ENCODE data around the gene CCDC149. TPM values are rescaled to one million over a fixed set of nuclear protein-coding genes. Genes with fewer than 3 reads are reported as not detected.
A peak's percentile ranks its signal among the peaks of the same experiment; 100 is the strongest.

The CCDC149 gene
- total RNA-seq, 1 donor from 2014 or later, result 20.6 TPM

DNA sequence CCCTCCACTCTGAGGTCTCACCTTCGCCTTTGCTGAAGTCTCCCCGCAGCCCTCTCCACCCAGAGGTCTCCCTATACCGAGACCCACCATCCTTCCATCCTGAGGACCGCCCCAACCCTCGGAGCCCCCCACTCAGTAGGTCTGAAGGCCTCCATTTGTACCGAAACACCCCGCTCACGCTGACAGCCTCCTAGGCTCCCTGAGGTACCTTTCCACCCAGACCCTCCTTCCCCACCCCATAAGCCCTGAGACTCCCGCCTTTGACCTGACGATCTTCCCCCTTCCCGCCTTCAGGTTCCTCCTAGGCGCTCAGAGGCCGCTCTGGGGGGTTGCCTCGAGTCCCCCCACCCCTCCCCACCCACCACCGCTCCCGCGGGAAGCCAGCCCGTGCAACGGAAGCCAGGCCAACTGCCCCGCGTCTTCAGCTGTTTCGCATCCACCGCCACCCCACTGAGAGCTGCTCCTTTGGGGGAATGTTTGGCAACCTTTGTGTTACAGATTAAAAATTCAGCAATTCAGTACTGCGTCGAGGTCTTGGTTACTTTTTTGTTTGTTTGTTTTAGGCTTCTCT, 112.4 kb downstream of the CCDC149 start:
- DNase-seq, result peak; percentile 38

- DNase-seq, result peak; percentile 40
These were observed 113.1 kb downstream of the CCDC149 start for GRCh38 chr4:24799544-24800324.

DNA sequence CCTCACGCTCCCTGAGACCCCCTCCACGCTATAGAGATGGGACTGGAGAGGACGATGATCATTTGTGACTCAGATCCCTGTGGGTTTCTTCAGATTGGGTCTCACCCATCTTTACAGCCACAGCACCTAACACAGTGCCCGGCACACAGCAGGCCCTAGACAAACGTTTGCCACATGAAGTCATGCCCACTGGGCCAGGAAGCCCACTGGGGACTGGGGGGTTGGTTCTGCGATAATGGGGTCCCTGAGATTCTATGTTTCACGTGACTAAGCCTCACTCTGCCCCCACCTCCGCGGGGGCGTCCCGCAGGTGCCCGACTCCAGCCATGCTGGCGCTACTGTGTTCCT, 113.7 kb downstream of the CCDC149 start:
- DNase-seq, result no peak

DNA sequence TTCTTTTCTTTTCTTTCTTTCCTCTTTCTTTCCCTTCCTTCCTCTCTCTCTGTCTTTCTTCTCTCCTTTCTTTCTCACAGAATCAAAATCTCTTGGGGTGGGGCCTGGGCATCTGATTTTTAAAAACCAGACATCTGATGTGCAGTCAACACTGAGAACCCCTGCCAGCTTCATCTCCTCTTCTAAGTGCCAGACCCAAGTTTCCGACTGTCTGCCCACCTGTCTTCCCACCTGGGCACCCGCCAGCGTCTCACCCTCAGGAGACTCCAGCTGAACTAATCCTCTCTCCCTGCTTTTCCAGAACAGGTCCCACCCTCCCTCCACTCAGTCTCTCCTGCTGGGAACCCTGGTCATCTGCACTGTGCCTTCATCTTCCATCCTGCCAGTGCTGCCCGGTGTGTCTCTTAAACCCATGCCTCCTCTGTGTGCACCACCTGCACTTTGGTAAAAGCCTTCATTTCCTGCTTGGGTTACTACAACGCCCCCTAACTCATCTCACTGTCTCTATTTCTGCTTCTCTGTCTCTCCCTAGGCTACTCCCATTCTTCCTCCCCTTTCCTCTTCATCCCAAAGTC, 114.7 kb downstream of the CCDC149 start:
- DNase-seq, result no peak

DNA sequence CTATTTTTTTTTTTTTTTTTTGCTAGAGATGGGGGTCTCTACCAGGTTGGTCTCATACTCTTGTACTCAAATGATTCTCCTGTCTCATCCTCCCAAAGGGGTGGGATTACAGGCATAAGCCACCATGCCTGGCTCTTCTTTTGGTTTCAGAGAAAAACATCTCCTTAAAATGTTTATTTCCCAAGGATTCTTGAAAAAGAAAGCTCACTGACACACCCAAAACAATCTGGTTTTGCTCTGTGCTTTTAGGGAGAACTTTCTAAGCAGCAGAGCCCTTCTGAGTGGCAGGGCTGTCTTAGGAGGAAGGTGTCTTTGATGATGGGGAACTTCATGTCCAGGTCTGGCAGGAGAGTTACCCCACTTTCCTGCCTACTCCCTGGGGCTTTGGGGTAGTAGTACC, 116.2 kb downstream of the CCDC149 start:
- no peak for DNase-seq

DNA sequence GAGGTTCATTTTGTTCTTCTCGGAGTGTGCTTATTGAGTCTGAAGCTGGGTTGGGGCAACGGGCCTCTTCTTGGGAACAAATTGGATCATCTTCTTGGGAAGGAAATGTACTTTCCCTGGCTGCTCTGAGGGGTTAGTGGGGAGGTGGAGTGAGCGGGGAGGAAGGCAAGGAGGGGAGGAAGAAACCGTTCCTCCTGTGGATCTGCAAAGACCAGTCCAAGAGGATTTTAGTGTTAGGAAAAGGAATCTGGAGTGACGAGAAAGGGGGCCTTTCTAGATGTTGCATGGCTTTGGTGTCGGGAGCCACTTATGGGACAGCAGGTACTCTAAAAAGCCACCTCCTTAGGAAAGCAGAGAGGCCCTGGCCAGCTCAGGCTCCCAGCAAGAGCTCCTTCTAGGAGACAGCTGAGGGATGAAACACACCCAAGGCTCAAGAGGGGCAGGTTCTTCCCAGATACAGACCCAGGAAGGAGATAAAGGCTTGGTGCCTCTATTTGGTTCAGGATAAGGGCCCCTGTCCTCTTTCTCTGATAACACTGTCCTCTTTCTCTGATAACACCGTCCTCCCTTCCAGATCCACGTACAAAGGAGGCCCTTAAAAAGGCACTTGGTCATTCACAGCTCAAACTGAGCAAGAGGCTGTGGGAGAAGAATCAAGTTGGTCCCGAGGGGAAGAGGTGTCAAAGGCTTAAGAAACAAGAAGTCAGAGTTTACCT, 117.0 kb downstream of the CCDC149 start:
- no peak for DNase-seq

- DNase-seq, result peak; percentile 83
These were observed 117.8 kb downstream of the CCDC149 start, which contains the start of gene SOD3 for GRCh38 chr4:24794916-24795665. Gene SOD3 (plus strand): TSS chr4:24795573. CDS start chr4:24799522, 3,949 bp downstream.

- DNase-seq, result peak; percentile 48
These were observed 118.4 kb downstream of the CCDC149 start for GRCh38 chr4:24794480-24794879.

GRCh38 chr4:24794051-24794450, 118.8 kb downstream of the CCDC149 start:
- DNase-seq, result no peak

DNA sequence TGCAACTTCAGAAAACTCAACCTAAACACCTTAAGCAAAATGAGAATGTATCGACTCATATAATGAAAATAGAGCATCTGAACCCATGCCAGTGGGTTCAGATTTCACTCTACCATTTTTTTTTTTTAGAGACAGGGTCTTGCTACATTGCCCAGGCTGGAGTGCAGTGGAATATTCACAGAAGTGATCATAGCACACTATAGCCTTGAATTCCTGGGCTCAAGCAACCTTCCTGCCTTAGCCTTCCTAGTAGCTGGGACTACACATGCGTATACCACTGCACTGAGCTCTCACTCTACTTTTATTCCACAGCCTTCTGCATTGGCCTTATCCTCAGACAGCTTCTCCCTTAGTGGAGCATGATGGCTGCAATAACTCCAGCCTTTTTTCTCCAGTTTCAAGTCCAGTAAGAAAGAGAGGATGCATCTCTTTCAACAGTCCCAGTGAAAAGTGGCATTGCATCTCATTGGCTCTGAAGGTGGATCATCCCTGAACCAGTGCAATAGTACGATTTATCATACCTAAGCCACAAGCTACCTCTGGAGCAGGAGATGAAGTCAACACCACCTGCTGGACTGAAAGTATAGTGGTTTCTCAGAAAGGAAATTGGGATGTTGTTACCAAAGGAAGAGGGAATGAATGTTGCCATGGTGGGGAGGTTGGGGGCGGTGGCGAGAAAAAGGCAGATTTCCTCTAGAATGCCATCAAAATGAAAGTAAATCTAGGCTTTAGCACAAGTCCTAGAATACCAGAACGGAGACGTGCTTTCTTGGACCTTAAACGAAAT, 119.4 kb downstream of the CCDC149 start:
- no peak for DNase-seq

- DNase-seq, result no peak
These were observed 120.3 kb downstream of the CCDC149 start for GRCh38 chr4:24792552-24792951.

- no peak for DNase-seq
These were observed 121.8 kb downstream of the CCDC149 start for GRCh38 chr4:24791043-24791442.

DNA sequence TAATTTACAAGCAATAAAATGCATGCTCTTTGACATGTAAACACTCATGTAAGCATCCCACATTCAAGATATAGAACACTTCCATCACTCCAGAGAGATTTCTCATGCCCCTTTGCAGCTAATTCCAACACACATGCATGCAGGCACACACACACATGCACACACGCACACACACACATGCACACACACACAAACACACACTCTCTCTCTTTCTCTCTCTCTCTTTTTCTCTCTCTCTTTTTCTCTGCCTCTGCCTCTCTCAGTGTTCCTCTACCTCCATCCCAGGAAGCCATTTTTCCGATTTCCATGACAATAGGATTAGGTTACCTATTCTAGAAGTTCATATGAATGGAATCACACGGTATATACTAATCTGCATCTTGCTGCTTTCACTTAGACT, 129.3 kb downstream of the CCDC149 start:
- DNase-seq, result no peak

DNA sequence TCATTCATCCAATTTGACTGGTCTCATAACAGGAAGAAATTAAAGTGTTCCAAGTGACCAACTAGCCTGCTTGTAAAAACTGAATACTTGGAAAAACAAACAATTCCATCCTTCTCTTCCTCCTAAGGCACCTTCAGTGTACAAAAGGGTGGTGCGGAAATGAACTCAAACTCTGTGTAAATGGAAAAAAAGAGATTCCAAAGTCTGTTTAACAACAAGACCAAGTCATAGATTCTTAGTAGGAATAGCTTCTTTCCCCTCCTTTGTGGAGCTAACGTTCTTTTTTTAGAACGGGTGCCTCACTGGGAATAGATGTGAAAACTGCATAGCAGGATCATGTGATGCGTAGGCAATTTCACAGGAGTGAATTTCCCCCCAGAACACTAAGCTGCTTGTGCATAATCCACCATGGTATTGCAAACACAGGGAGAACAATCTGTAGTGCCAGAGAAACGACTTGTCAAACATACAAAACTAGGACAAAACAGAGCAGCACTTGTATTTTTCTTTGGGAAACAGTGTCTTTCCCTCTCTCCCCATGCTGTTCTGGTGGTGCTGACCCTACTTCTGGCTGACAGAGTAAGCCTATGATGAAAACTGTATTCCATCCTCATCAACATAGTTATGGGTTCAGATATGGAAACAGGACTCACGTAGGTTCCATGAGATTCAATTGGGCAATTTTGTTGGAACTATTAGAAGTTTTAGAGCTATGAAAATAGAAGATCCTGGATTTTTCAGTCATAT, 130.7 kb downstream of the CCDC149 start:
- peak; percentile 48 for DNase-seq

DNA sequence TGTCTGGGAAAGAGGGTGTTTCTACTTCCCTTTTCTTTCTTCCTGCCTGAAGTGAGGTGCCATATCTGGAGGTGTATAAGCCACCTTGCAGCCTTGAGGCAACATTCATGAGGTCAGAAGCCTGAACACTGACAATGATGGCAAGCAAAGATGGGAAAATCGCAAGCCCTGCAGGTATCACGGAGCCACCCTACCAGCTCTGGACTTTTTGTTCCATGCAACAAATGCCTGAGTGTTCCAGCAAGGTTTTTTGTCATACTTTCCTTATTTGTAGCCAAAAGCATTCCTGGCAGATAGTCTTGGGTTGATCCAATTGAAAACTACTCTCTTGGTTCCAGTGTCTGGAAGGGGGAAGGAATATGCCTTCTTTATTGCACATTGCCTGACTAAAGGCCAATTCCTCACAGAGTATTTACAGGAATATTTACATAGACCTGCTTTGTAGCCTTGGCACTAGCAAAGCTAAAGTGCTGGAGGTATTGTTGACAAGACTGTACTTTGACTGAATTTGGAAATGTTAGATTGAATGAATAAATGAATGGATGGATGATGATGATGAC, 131.8 kb downstream of the CCDC149 start:
- no peak for DNase-seq

- DNase-seq, result peak; percentile 75
These were observed 134.2 kb downstream of the CCDC149 start for GRCh38 chr4:24778464-24779225.

GRCh38 chr4:24777536-24778463, 135.0 kb downstream of the CCDC149 start:
- DNase-seq, result peak; percentile 34

DNA sequence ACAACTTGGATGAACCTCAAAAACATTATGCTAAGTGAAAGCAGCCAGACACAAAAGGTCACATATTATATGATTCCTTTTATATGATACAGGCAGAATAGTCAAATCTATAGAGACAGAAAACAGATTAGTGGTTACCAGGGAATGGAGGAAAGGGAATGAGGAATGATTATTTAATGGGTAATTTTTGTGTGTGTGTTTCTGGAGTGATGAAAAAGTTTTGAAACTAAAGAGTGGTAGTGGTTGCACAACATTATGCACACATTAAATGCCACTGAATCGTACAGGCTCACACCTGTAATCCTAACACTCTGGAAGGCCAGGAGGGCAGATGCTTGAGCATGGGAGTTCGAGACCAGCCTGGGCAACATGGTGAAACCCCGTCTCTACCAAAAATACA, 137.1 kb downstream of the CCDC149 start:
- no peak for DNase-seq
